ENCODE measurements around the gene ZNF516.

The ZNF516 gene

GRCh38 chr18:76410660-76411417 is 84.2 kb downstream of the ZNF516 start:
- Histone ChIP-seq H3K4me2 (ENCODE audit: insufficient read depth, low read length) (no peak overlapping the region), H3K79me2 (ENCODE audit: insufficient read depth, low read length) (no peaks in the 10 kb centered on the region), H4K20me1 (ENCODE audit: insufficient read depth, low read length) (no peaks in the 10 kb centered on the region)

GRCh38 chr18:76410033-76410432 is 85.0 kb downstream of the ZNF516 start:
- ATAC-seq (ENCODE audit: insufficient read depth, low read depth) (no peak), DNase-seq (no peak)
- no peak overlapping the region for H3K27ac ChIP-seq (ENCODE audit: low read length)
- H3K9ac ChIP-seq (ENCODE audit: low read depth, low read length) = no peak overlapping the region
- H2AFZ ChIP-seq (ENCODE audit: low read depth, low read length) = no peak overlapping the region
- no peak for TF ChIP-seq EZH2 (IDR thresholded peaks at IDR 0.05; ENCODE audit: borderline replicate concordance, low read depth, low read length, severe bottlenecking)
- TF ChIP-seq, protein P1, sequence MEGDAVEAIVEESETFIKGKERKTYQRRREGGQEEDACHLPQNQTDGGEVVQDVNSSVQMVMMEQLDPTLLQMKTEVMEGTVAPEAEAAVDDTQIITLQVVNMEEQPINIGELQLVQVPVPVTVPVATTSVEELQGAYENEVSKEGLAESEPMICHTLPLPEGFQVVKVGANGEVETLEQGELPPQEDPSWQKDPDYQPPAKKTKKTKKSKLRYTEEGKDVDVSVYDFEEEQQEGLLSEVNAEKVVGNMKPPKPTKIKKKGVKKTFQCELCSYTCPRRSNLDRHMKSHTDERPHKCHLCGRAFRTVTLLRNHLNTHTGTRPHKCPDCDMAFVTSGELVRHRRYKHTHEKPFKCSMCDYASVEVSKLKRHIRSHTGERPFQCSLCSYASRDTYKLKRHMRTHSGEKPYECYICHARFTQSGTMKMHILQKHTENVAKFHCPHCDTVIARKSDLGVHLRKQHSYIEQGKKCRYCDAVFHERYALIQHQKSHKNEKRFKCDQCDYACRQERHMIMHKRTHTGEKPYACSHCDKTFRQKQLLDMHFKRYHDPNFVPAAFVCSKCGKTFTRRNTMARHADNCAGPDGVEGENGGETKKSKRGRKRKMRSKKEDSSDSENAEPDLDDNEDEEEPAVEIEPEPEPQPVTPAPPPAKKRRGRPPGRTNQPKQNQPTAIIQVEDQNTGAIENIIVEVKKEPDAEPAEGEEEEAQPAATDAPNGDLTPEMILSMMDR (IDR thresholded peaks at IDR 0.05; ENCODE audit: borderline replicate concordance, extremely low read depth, low read length, poor library complexity, severe bottlenecking) = no peak
- H3K4me1 ChIP-seq (ENCODE audit: insufficient read depth, low read length) = no peaks in the 10 kb centered on the region
- H3K36me3 ChIP-seq (ENCODE audit: insufficient read depth, low read length) = no peaks in the 10 kb centered on the region
- no peaks in the 10 kb centered on the region for H4K20me1 ChIP-seq (ENCODE audit: insufficient read depth, low read length)
- H3K4me3 ChIP-seq (ENCODE audit: low read depth in 1 of 2, low read length in 2 of 2) = no peak overlapping the region
- H3K79me2 ChIP-seq (ENCODE audit: insufficient read depth, low read length) = no peaks in the 10 kb centered on the region
- H3K27me3 ChIP-seq (ENCODE audit: insufficient read depth, low read length, poor library complexity) = no peaks in the 10 kb centered on the region
- no peaks in the 10 kb centered on the region for H3K9me3 ChIP-seq (ENCODE audit: insufficient read depth, low read length, severe bottlenecking)
- H3K4me2 ChIP-seq (ENCODE audit: insufficient read depth, low read length) = no peak overlapping the region

More at GRCh38 chr18:76410660-76411417, 84.2 kb downstream of the ZNF516 start:
- Histone ChIP-seq H3K9me3 (ENCODE audit: insufficient read depth, low read length, severe bottlenecking) (no peaks in the 10 kb centered on the region), H3K9ac (ENCODE audit: low read depth, low read length) (no peak overlapping the region), H3K36me3 (ENCODE audit: insufficient read depth, low read length) (no peaks in the 10 kb centered on the region), H3K4me1 (ENCODE audit: insufficient read depth, low read length) (no peaks in the 10 kb centered on the region), H3K27me3 (ENCODE audit: insufficient read depth, low read length, poor library complexity) (no peaks in the 10 kb centered on the region), H3K4me3 (ENCODE audit: low read depth in 1 of 2, low read length in 2 of 2) (no peak overlapping the region), H2AFZ (ENCODE audit: low read depth, low read length) (no peak overlapping the region), H3K27ac (ENCODE audit: low read length) (no peak overlapping the region)
- TF ChIP-seq EZH2 (IDR thresholded peaks at IDR 0.05; ENCODE audit: borderline replicate concordance, low read depth, low read length, severe bottlenecking) = no peak
- TF ChIP-seq, protein P1 (IDR thresholded peaks at IDR 0.05; ENCODE audit: borderline replicate concordance, extremely low read depth, low read length, poor library complexity, severe bottlenecking) = no peak
- no peak for DNase-seq
- no peak for ATAC-seq (ENCODE audit: insufficient read depth, low read depth)

- ATAC-seq (ENCODE audit: insufficient read depth, low read depth) (no peak), DNase-seq (no peak)
- Histone ChIP-seq H4K20me1 (ENCODE audit: insufficient read depth, low read length) (no peaks in the 10 kb centered on the region), H3K79me2 (ENCODE audit: insufficient read depth, low read length) (no peaks in the 10 kb centered on the region), H3K27ac (ENCODE audit: low read length) (no peak overlapping the region), H3K9ac (ENCODE audit: low read depth, low read length) (no peak overlapping the region), H3K4me1 (ENCODE audit: insufficient read depth, low read length) (no peaks in the 10 kb centered on the region), H3K27me3 (ENCODE audit: insufficient read depth, low read length, poor library complexity) (no peaks in the 10 kb centered on the region), H3K4me2 (ENCODE audit: insufficient read depth, low read length) (no peak overlapping the region), H3K4me3 (ENCODE audit: low read depth in 1 of 2, low read length in 2 of 2) (no peak overlapping the region), H2AFZ (ENCODE audit: low read depth, low read length) (no peak overlapping the region), H3K9me3 (ENCODE audit: insufficient read depth, low read length, severe bottlenecking) (no peaks in the 10 kb centered on the region), H3K36me3 (ENCODE audit: insufficient read depth, low read length) (no peaks in the 10 kb centered on the region)
- no peak for TF ChIP-seq EZH2 (IDR thresholded peaks at IDR 0.05; ENCODE audit: borderline replicate concordance, low read depth, low read length, severe bottlenecking)
- TF ChIP-seq, protein P1 (IDR thresholded peaks at IDR 0.05; ENCODE audit: borderline replicate concordance, extremely low read depth, low read length, poor library complexity, severe bottlenecking) = no peak
Measured at GRCh38 chr18:76408480-76409067, 86.5 kb downstream of the ZNF516 start.
